SK-N-SH treated with all-trans-retinoic acid at 6 μM for 48 hours (cell line): ENCODE data around the gene DRD2.

Experiments used
- ATAC-seq: fragments of 200-7000 bp; cut with Tn5 transposase; 3 replicates; pipeline ENCODE4 v1.9.1; 2020; ENCODE audit warnings: mild to moderate bottlenecking, moderate library complexity
- BACH2 ChIP-seq: fragments of 250-450 bp; sonication (Bioruptor Pico); IDR thresholded peaks from 2 replicates; pipeline ENCODE4 v1.9.0; 2021; ENCODE audit warnings: mild to moderate bottlenecking, borderline replicate concordance
- ESRRG ChIP-seq: fragments of 250-450 bp; sonication (Bioruptor Pico); IDR thresholded peaks from 2 replicates; pipeline ENCODE4 v1.6.1; 2021; ENCODE audit warnings: mild to moderate bottlenecking
- GLIS3 ChIP-seq: fragments of 250-450 bp; sonication (Bioruptor Pico); IDR thresholded peaks from 2 replicates; pipeline ENCODE4 v1.5.0; 2020; ENCODE audit warnings: mild to moderate bottlenecking, moderate library complexity
- ISL1 ChIP-seq: fragments of 250-450 bp; sonication (Bioruptor Pico); IDR thresholded peaks from 2 replicates; pipeline ENCODE4 v2.1.2; 2022; ENCODE audit warnings: mild to moderate bottlenecking, moderate library complexity
- OSR1 ChIP-seq: fragments of 250-450 bp; sonication (Bioruptor Pico); IDR thresholded peaks from 2 replicates; pipeline ENCODE4 v1.8.0; 2022; ENCODE audit warnings: moderate library complexity, mild to moderate bottlenecking, inconsistent platforms
- PPARA ChIP-seq: fragments of 250-450 bp; sonication (Bioruptor Pico); IDR thresholded peaks from 2 replicates; pipeline ENCODE4 v1.5.0; 2020; ENCODE audit warnings: mild to moderate bottlenecking, borderline replicate concordance
- RARB ChIP-seq: fragments of 250-450 bp; sonication (Bioruptor Pico); IDR thresholded peaks from 2 replicates; pipeline ENCODE4 v1.8.0; 2021; ENCODE audit warnings: mild to moderate bottlenecking, moderate library complexity
- SNAI2 ChIP-seq: fragments of 250-450 bp; sonication (Bioruptor Pico); IDR thresholded peaks from 2 replicates; pipeline ENCODE4 v1.5.0; 2020; ENCODE audit warnings: mild to moderate bottlenecking, moderate library complexity
- TCF4 ChIP-seq: fragments of 250-450 bp; sonication (Bioruptor Pico); IDR thresholded peaks from 2 replicates; pipeline ENCODE4 v1.8.0; 2021; ENCODE audit warnings: mild to moderate bottlenecking, moderate library complexity, borderline replicate concordance
- ZC3H10 ChIP-seq: fragments of 250-450 bp; sonication (Bioruptor Pico); IDR thresholded peaks from 2 replicates; pipeline ENCODE4 v1.5.1; 2021; ENCODE audit warnings: mild to moderate bottlenecking, moderate library complexity
- ZFP30 ChIP-seq: fragments of 450-650 bp; formaldehyde crosslinking; IDR thresholded peaks from 2 replicates; pipeline ENCODE4 v1.5.0; 2022; ENCODE audit warnings: mild to moderate bottlenecking, moderate library complexity
- TF ChIP-seq, protein P1 (sequence below): fragments of 250-450 bp; sonication (Bioruptor Pico); IDR thresholded peaks from 2 replicates; pipeline ENCODE4 v1.5.0; 2020; ENCODE audit warnings: mild to moderate bottlenecking, moderate library complexity
- TF ChIP-seq, protein P2 (sequence below): fragments of 250-450 bp; sonication (Bioruptor Pico); IDR thresholded peaks from 2 replicates; pipeline ENCODE4 v1.5.1; 2021; ENCODE audit warnings: mild to moderate bottlenecking, moderate library complexity
- TF ChIP-seq, protein P3 (sequence below): fragments of 250-450 bp; sonication (Bioruptor Pico); IDR thresholded peaks from 2 replicates; pipeline ENCODE4 v1.8.0; 2020; ENCODE audit warnings: mild to moderate bottlenecking, moderate library complexity, borderline replicate concordance
- TF ChIP-seq, protein P4 (sequence below): fragments of 250-450 bp; sonication (Bioruptor Pico); IDR thresholded peaks from 2 replicates; pipeline ENCODE4 v1.8.0; 2021; ENCODE audit warnings: low read depth, mild to moderate bottlenecking, moderate library complexity, borderline replicate concordance
- TF ChIP-seq, protein P5 (sequence below): fragments of 250-450 bp; sonication (Bioruptor Pico); IDR thresholded peaks from 2 replicates; pipeline ENCODE4 v1.5.1; 2020; ENCODE audit warnings: low read depth, mild to moderate bottlenecking, moderate library complexity

Gene DRD2

DNA sequence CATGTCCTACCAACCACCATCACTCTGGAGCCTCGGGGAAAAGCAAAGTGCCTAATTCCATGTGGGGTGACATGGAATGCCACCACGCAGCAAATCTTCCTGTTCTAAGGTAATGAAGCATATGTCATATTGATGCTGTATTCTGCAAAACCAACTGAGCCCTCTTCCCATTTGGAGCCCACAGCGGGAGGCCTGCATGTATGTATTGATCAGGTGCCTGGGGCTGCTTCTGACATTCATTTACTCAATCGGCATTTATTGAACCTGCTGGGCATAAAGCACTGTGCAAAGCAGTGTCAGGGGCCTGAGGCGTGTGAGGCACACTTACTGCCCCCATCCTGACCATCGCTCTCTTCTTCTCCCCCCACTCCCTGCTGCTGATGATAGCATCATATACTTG, 48.5 kb downstream of the DRD2 start:
- TF ChIP-seq RARB (CRISPR knock-in tag) (no peak), PPARA (CRISPR knock-in tag) (no peak), OSR1 (CRISPR knock-in tag) (no peak), SNAI2 (CRISPR knock-in tag) (no peak), ESRRG (CRISPR knock-in tag) (no peak)
- TF ChIP-seq, protein P1, sequence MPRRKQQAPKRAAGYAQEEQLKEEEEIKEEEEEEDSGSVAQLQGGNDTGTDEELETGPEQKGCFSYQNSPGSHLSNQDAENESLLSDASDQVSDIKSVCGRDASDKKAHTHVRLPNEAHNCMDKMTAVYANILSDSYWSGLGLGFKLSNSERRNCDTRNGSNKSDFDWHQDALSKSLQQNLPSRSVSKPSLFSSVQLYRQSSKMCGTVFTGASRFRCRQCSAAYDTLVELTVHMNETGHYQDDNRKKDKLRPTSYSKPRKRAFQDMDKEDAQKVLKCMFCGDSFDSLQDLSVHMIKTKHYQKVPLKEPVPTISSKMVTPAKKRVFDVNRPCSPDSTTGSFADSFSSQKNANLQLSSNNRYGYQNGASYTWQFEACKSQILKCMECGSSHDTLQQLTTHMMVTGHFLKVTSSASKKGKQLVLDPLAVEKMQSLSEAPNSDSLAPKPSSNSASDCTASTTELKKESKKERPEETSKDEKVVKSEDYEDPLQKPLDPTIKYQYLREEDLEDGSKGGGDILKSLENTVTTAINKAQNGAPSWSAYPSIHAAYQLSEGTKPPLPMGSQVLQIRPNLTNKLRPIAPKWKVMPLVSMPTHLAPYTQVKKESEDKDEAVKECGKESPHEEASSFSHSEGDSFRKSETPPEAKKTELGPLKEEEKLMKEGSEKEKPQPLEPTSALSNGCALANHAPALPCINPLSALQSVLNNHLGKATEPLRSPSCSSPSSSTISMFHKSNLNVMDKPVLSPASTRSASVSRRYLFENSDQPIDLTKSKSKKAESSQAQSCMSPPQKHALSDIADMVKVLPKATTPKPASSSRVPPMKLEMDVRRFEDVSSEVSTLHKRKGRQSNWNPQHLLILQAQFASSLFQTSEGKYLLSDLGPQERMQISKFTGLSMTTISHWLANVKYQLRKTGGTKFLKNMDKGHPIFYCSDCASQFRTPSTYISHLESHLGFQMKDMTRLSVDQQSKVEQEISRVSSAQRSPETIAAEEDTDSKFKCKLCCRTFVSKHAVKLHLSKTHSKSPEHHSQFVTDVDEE (CRISPR knock-in tag) = no peak
- TF ChIP-seq, protein P2, sequence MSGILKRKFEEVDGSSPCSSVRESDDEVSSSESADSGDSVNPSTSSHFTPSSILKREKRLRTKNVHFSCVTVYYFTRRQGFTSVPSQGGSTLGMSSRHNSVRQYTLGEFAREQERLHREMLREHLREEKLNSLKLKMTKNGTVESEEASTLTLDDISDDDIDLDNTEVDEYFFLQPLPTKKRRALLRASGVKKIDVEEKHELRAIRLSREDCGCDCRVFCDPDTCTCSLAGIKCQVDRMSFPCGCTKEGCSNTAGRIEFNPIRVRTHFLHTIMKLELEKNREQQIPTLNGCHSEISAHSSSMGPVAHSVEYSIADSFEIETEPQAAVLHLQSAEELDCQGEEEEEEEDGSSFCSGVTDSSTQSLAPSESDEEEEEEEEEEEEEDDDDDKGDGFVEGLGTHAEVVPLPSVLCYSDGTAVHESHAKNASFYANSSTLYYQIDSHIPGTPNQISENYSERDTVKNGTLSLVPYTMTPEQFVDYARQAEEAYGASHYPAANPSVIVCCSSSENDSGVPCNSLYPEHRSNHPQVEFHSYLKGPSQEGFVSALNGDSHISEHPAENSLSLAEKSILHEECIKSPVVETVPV (CRISPR knock-in tag) = no peak

DNA sequence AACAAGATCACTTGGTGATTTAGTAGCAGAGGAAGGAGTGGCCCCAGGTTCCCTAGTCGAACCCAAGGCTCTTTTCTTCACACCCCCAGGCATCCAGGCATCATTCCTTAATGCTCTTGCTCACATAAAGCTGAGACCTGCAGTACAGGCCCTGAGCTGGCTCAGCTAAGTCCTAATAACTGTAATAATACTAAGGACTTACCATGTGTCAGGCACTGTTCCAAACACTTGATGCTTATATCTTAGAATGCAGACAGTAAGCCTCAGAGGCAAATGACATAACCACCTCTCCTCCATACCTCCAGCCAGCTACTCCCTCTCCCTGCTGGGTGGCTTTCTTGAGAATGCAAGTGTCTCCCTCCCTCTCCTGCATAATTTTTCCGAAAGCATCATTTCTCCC, 54.4 kb downstream of the DRD2 start:
- no peak for TF ChIP-seq OSR1 (CRISPR knock-in tag)
- no peak for TF ChIP-seq TCF4 (CRISPR knock-in tag)
- TF ChIP-seq, protein P3, sequence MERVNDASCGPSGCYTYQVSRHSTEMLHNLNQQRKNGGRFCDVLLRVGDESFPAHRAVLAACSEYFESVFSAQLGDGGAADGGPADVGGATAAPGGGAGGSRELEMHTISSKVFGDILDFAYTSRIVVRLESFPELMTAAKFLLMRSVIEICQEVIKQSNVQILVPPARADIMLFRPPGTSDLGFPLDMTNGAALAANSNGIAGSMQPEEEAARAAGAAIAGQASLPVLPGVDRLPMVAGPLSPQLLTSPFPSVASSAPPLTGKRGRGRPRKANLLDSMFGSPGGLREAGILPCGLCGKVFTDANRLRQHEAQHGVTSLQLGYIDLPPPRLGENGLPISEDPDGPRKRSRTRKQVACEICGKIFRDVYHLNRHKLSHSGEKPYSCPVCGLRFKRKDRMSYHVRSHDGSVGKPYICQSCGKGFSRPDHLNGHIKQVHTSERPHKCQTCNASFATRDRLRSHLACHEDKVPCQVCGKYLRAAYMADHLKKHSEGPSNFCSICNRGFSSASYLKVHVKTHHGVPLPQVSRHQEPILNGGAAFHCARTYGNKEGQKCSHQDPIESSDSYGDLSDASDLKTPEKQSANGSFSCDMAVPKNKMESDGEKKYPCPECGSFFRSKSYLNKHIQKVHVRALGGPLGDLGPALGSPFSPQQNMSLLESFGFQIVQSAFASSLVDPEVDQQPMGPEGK (CRISPR knock-in tag) = no peak
- TF ChIP-seq, protein P2 (CRISPR knock-in tag) = no peak
- TF ChIP-seq ZC3H10 = no peak
- no peak for TF ChIP-seq GLIS3 (CRISPR knock-in tag)
- no peak for TF ChIP-seq ISL1 (CRISPR knock-in tag)
- no peak for TF ChIP-seq PPARA (CRISPR knock-in tag)
- no peak for TF ChIP-seq ZFP30 (CRISPR knock-in tag)
- ATAC-seq = no peak

More for the DNA sequence above, 48.5 kb downstream of the DRD2 start:
- no peak for ATAC-seq

DNA sequence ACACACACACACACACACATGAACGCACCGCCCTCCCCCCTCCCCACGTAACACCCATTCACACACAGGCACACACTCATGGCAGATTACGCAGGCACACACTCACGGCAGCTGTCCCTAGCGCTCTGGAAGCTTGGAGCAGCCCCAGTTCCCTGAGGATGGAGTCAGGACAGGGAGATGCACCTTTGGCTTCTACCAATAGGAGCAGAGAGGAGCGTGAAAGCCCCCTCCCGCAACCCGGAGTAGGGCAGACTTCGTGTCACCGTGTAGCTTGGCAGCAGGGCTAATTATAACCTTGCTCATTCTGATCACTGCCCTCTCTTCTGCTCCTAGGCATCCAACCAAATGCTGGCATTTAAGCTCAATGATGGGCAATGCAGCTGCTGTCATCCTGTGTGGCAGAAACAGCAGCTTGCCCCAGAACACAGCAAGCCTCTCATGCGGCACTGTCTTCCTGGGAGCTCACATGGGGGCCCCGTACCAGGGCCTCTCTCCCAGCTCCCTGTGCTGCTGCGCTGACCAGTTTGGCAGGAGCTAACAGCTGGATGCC, 55.7 kb downstream of the DRD2 start:
- no peak for ATAC-seq
- no peak for TF ChIP-seq BACH2 (CRISPR knock-in tag)
- TF ChIP-seq ESRRG (CRISPR knock-in tag) = no peak
- TF ChIP-seq, protein P4, sequence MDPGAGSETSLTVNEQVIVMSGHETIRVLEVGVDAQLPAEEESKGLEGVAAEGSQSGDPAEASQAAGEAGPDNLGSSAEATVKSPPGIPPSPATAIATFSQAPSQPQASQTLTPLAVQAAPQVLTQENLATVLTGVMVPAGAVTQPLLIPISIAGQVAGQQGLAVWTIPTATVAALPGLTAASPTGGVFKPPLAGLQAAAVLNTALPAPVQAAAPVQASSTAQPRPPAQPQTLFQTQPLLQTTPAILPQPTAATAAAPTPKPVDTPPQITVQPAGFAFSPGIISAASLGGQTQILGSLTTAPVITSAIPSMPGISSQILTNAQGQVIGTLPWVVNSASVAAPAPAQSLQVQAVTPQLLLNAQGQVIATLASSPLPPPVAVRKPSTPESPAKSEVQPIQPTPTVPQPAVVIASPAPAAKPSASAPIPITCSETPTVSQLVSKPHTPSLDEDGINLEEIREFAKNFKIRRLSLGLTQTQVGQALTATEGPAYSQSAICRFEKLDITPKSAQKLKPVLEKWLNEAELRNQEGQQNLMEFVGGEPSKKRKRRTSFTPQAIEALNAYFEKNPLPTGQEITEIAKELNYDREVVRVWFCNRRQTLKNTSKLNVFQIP = no peak

DNA sequence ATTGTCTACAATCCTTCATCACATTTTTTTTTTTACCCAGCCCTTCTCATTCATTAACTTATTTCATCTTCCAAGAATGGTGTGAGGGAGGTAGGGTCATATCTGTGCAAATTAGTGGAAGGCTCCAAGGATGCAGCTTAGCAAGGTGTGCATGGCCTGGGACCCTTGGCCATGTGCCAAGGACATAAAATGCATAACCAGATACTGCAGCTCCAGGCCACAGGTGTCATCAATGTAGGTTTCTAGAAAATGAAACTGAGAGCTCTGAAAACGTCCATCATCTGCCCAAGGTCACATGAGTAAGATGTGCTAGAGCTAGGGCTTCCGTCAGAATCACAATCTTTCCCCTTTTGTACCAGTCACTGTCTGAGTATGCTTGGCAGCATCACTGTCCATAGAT, 57.8 kb downstream of the DRD2 start:
- TF ChIP-seq, protein P5, sequence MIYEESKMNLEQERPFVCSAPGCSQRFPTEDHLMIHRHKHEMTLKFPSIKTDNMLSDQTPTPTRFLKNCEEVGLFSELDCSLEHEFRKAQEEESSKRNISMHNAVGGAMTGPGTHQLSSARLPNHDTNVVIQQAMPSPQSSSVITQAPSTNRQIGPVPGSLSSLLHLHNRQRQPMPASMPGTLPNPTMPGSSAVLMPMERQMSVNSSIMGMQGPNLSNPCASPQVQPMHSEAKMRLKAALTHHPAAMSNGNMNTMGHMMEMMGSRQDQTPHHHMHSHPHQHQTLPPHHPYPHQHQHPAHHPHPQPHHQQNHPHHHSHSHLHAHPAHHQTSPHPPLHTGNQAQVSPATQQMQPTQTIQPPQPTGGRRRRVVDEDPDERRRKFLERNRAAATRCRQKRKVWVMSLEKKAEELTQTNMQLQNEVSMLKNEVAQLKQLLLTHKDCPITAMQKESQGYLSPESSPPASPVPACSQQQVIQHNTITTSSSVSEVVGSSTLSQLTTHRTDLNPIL (CRISPR knock-in tag) = no peak
- no peak for TF ChIP-seq OSR1 (CRISPR knock-in tag)
- TF ChIP-seq ISL1 (CRISPR knock-in tag) = no peak

More for the DNA sequence above, 57.8 kb downstream of the DRD2 start:
- ATAC-seq = no peak
